ENCODE data around the gene SLC4A8.
A peak's percentile ranks its signal among the peaks of the same experiment; 100 is the strongest.

Gene SLC4A8

GRCh38 chr12:51424662-51425539 lies at the start of gene SLC4A8:
Gene SLC4A8, plus strand, starts transcription at chr12:51424831. Its CDS starts 157 bp downstream, at chr12:51424988.
- peak; percentile 71 for DNase-seq

GRCh38 chr12:51374856-51375255 lies 49.8 kb upstream of the SLC4A8 start:
- no peak for DNase-seq

- no peak for DNase-seq
Measured at GRCh38 chr12:51377099-51377984, 47.3 kb upstream of the SLC4A8 start.

- no peak for DNase-seq
Measured at GRCh38 chr12:51378749-51379148, 45.9 kb upstream of the SLC4A8 start.

GRCh38 chr12:51379571-51379970 lies 45.1 kb upstream of the SLC4A8 start:
- DNase-seq = no peak

- no peak for DNase-seq
Measured at GRCh38 chr12:51381226-51382079, 43.2 kb upstream of the SLC4A8 start.

- no peak for DNase-seq
Measured at GRCh38 chr12:51382173-51382572, 42.5 kb upstream of the SLC4A8 start.

GRCh38 chr12:51383269-51383905 lies 41.2 kb upstream of the SLC4A8 start:
- no peak for DNase-seq

GRCh38 chr12:51386351-51386750 lies 38.3 kb upstream of the SLC4A8 start:
- DNase-seq = no peak

GRCh38 chr12:51388069-51388799 lies 36.4 kb upstream of the SLC4A8 start:
- no peak for DNase-seq

GRCh38 chr12:51388846-51389245 lies 35.8 kb upstream of the SLC4A8 start:
- no peak for DNase-seq

- no peak for DNase-seq
Measured at GRCh38 chr12:51389302-51389999, 35.2 kb upstream of the SLC4A8 start.

- DNase-seq = no peak
Measured at GRCh38 chr12:51390457-51390856, 34.2 kb upstream of the SLC4A8 start.

- DNase-seq = no peak
Measured at GRCh38 chr12:51390891-51391282, 33.7 kb upstream of the SLC4A8 start.

- DNase-seq = no peak
Measured at GRCh38 chr12:51391283-51392123, 33.1 kb upstream of the SLC4A8 start, which contains the start of gene GALNT6. Gene GALNT6, minus strand, starts transcription at chr12:51391406. Its CDS starts 11,625 bp downstream, at chr12:51379781.

GRCh38 chr12:51392556-51393237 lies 31.9 kb upstream of the SLC4A8 start:
- no peak for DNase-seq

- DNase-seq = no peak
Measured at GRCh38 chr12:51393676-51394545, 30.7 kb upstream of the SLC4A8 start.
